ENCODE measurements around the gene NCEH1.
"Not testable (repeated sequence)": the region's sequence is repeated elsewhere in the genome, so short reads cannot be mapped to it uniquely, and the experiment has no call there.

The NCEH1 gene

GRCh38 chr3:172666873-172667694 is 43.8 kb downstream of the NCEH1 start:
- H3K4me1 ChIP-seq (ENCODE audit: control insufficient read depth, low read depth, low read length) = no peaks in the 10 kb centered on the region
- no peak overlapping the region for H3K27ac ChIP-seq (ENCODE audit: low read length)
- no peaks in the 10 kb centered on the region for H3K36me3 ChIP-seq (ENCODE audit: control insufficient read depth, low read depth, low read length)
- no peaks in the 10 kb centered on the region for H3K27me3 ChIP-seq (ENCODE audit: control insufficient read depth, insufficient read depth, low read length)
- no peak overlapping the region for H3K9ac ChIP-seq (ENCODE audit: low read length)
- peaks cover 7% of the 10 kb centered on the region for H3K9me3 ChIP-seq (ENCODE audit: control insufficient read depth, low read depth, low read length)
- no peak overlapping the region for H3K4me3 ChIP-seq (ENCODE audit: low read length)

- peaks cover 7% of the 10 kb centered on the region for H3K9me3 ChIP-seq (ENCODE audit: control insufficient read depth, low read depth, low read length)
- H3K9ac ChIP-seq (ENCODE audit: low read length) = no peak overlapping the region
- H3K27me3 ChIP-seq (ENCODE audit: control insufficient read depth, insufficient read depth, low read length) = no peaks in the 10 kb centered on the region
- no peaks in the 10 kb centered on the region for H3K36me3 ChIP-seq (ENCODE audit: control insufficient read depth, low read depth, low read length)
- H3K4me3 ChIP-seq (ENCODE audit: low read length) = no peak overlapping the region
- no peaks in the 10 kb centered on the region for H3K4me1 ChIP-seq (ENCODE audit: control insufficient read depth, low read depth, low read length)
- H3K27ac ChIP-seq (ENCODE audit: low read length) = no peak overlapping the region
Observed at GRCh38 chr3:172666181-172666872, 44.5 kb downstream of the NCEH1 start.

GRCh38 chr3:172665510-172665909 is 45.4 kb downstream of the NCEH1 start:
- not testable (repeated sequence) for H3K9me3 ChIP-seq (ENCODE audit: control insufficient read depth, low read depth, low read length); H3K27ac ChIP-seq (ENCODE audit: low read length); H3K27me3 ChIP-seq (ENCODE audit: control insufficient read depth, insufficient read depth, low read length); H3K4me3 ChIP-seq (ENCODE audit: low read length); H3K4me1 ChIP-seq (ENCODE audit: control insufficient read depth, low read depth, low read length); H3K36me3 ChIP-seq (ENCODE audit: control insufficient read depth, low read depth, low read length); H3K9ac ChIP-seq (ENCODE audit: low read length)

GRCh38 chr3:172660421-172660820 is 50.4 kb downstream of the NCEH1 start:
- not testable (repeated sequence) for H3K27ac ChIP-seq (ENCODE audit: low read length); H3K36me3 ChIP-seq (ENCODE audit: control insufficient read depth, low read depth, low read length); H3K4me3 ChIP-seq (ENCODE audit: low read length); H3K27me3 ChIP-seq (ENCODE audit: control insufficient read depth, insufficient read depth, low read length); H3K4me1 ChIP-seq (ENCODE audit: control insufficient read depth, low read depth, low read length); H3K9me3 ChIP-seq (ENCODE audit: control insufficient read depth, low read depth, low read length); H3K9ac ChIP-seq (ENCODE audit: low read length)

- Histone ChIP-seq H3K27me3 (ENCODE audit: control insufficient read depth, insufficient read depth, low read length) (no peaks in the 10 kb centered on the region), H3K9me3 (ENCODE audit: control insufficient read depth, low read depth, low read length) (no peaks in the 10 kb centered on the region), H3K9ac (ENCODE audit: low read length) (no peak overlapping the region), H3K27ac (ENCODE audit: low read length) (no peak overlapping the region), H3K4me3 (ENCODE audit: low read length) (no peak overlapping the region), H3K36me3 (ENCODE audit: control insufficient read depth, low read depth, low read length) (no peaks in the 10 kb centered on the region), H3K4me1 (ENCODE audit: control insufficient read depth, low read depth, low read length) (no peaks in the 10 kb centered on the region)
Observed at GRCh38 chr3:172659246-172660002, 51.4 kb downstream of the NCEH1 start.

- Histone ChIP-seq H3K36me3 (ENCODE audit: control insufficient read depth, low read depth, low read length) (no peaks in the 10 kb centered on the region), H3K9ac (ENCODE audit: low read length) (no peak overlapping the region), H3K9me3 (ENCODE audit: control insufficient read depth, low read depth, low read length) (no peaks in the 10 kb centered on the region), H3K4me3 (ENCODE audit: low read length) (no peak overlapping the region), H3K4me1 (ENCODE audit: control insufficient read depth, low read depth, low read length) (no peaks in the 10 kb centered on the region), H3K27ac (ENCODE audit: low read length) (no peak overlapping the region), H3K27me3 (ENCODE audit: control insufficient read depth, insufficient read depth, low read length) (no peaks in the 10 kb centered on the region)
Observed at GRCh38 chr3:172658344-172659245, 52.3 kb downstream of the NCEH1 start.

- H3K27me3 ChIP-seq (ENCODE audit: control insufficient read depth, insufficient read depth, low read length) = no peaks in the 10 kb centered on the region
- H3K4me1 ChIP-seq (ENCODE audit: control insufficient read depth, low read depth, low read length) = no peaks in the 10 kb centered on the region
- no peak overlapping the region for H3K27ac ChIP-seq (ENCODE audit: low read length)
- H3K9me3 ChIP-seq (ENCODE audit: control insufficient read depth, low read depth, low read length) = no peaks in the 10 kb centered on the region
- H3K36me3 ChIP-seq (ENCODE audit: control insufficient read depth, low read depth, low read length) = no peaks in the 10 kb centered on the region
- no peak overlapping the region for H3K4me3 ChIP-seq (ENCODE audit: low read length)
- no peak overlapping the region for H3K9ac ChIP-seq (ENCODE audit: low read length)
Observed at GRCh38 chr3:172656602-172657001, 54.3 kb downstream of the NCEH1 start.

GRCh38 chr3:172655388-172655787 is 55.5 kb downstream of the NCEH1 start:
- no peaks in the 10 kb centered on the region for H3K9me3 ChIP-seq (ENCODE audit: control insufficient read depth, low read depth, low read length)
- no peaks in the 10 kb centered on the region for H3K36me3 ChIP-seq (ENCODE audit: control insufficient read depth, low read depth, low read length)
- no peak overlapping the region for H3K9ac ChIP-seq (ENCODE audit: low read length)
- H3K4me1 ChIP-seq (ENCODE audit: control insufficient read depth, low read depth, low read length) = no peaks in the 10 kb centered on the region
- no peak overlapping the region for H3K27ac ChIP-seq (ENCODE audit: low read length)
- H3K4me3 ChIP-seq (ENCODE audit: low read length) = no peak overlapping the region
- no peaks in the 10 kb centered on the region for H3K27me3 ChIP-seq (ENCODE audit: control insufficient read depth, insufficient read depth, low read length)

GRCh38 chr3:172654470-172654869 is 56.4 kb downstream of the NCEH1 start:
- H3K27me3 ChIP-seq (ENCODE audit: control insufficient read depth, insufficient read depth, low read length) = no peaks in the 10 kb centered on the region

GRCh38 chr3:172653004-172653572 is 57.8 kb downstream of the NCEH1 start:
- Histone ChIP-seq H3K9ac (ENCODE audit: low read length) (no peak overlapping the region), H3K27ac (ENCODE audit: low read length) (no peak overlapping the region), H3K4me3 (ENCODE audit: low read length) (no peak overlapping the region), H3K27me3 (ENCODE audit: control insufficient read depth, insufficient read depth, low read length) (no peaks in the 10 kb centered on the region), H3K9me3 (ENCODE audit: control insufficient read depth, low read depth, low read length) (no peaks in the 10 kb centered on the region), H3K36me3 (ENCODE audit: control insufficient read depth, low read depth, low read length) (no peaks in the 10 kb centered on the region), H3K4me1 (ENCODE audit: control insufficient read depth, low read depth, low read length) (no peaks in the 10 kb centered on the region)

More at GRCh38 chr3:172654470-172654869, 56.4 kb downstream of the NCEH1 start:
- Histone ChIP-seq H3K4me1 (ENCODE audit: control insufficient read depth, low read depth, low read length) (no peaks in the 10 kb centered on the region), H3K9me3 (ENCODE audit: control insufficient read depth, low read depth, low read length) (no peaks in the 10 kb centered on the region), H3K36me3 (ENCODE audit: control insufficient read depth, low read depth, low read length) (no peaks in the 10 kb centered on the region), H3K27ac (ENCODE audit: low read length) (no peak overlapping the region), H3K9ac (ENCODE audit: low read length) (no peak overlapping the region), H3K4me3 (ENCODE audit: low read length) (no peak overlapping the region)
